Measurements from ENCODE around the gene DDX43.

Gene DDX43

DNA sequence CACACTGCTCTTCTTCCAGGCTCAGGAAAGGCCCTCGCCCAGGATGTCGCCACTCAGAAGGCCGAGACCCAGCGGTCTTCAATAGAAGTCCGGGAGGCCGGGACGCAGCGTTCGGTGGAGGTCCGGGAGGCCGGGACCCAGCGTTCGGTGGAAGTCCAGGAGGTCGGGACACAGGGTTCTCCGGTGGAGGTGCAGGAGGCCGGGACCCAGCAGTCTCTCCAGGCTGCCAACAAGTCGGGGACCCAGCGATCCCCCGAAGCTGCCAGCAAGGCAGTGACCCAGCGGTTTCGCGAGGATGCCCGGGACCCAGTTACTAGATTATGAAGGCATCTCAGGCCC is 31.1 kb upstream of the DDX43 start:
- no peak overlapping the region for H3K27ac ChIP-seq
- TF ChIP-seq, protein P1, sequence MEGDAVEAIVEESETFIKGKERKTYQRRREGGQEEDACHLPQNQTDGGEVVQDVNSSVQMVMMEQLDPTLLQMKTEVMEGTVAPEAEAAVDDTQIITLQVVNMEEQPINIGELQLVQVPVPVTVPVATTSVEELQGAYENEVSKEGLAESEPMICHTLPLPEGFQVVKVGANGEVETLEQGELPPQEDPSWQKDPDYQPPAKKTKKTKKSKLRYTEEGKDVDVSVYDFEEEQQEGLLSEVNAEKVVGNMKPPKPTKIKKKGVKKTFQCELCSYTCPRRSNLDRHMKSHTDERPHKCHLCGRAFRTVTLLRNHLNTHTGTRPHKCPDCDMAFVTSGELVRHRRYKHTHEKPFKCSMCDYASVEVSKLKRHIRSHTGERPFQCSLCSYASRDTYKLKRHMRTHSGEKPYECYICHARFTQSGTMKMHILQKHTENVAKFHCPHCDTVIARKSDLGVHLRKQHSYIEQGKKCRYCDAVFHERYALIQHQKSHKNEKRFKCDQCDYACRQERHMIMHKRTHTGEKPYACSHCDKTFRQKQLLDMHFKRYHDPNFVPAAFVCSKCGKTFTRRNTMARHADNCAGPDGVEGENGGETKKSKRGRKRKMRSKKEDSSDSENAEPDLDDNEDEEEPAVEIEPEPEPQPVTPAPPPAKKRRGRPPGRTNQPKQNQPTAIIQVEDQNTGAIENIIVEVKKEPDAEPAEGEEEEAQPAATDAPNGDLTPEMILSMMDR (conservative IDR thresholded peaks at IDR 0.05): no peak

DNA sequence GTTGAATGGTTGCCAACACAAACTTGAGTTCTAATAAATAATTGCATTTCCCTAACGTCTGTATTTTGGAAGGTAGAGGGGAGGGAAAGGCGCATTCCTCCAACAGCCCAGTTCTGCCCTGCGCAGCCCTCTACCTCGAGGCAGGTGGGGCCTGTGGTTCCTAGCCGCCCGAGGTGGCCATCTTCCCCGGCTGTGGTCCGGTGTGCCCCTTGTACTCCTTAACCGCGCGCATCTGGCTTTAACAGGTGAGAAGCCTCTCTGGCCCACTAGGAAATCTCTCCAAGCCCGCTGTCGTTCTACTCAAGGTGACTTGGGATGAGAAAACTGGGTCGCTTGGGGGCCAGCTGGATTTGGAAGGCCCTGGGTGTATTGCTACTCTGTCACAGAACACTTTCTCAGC is 30.5 kb upstream of the DDX43 start:
- TF ChIP-seq, protein P1 (conservative IDR thresholded peaks at IDR 0.05): no peak
- H3K27ac ChIP-seq: no peak overlapping the region

DNA sequence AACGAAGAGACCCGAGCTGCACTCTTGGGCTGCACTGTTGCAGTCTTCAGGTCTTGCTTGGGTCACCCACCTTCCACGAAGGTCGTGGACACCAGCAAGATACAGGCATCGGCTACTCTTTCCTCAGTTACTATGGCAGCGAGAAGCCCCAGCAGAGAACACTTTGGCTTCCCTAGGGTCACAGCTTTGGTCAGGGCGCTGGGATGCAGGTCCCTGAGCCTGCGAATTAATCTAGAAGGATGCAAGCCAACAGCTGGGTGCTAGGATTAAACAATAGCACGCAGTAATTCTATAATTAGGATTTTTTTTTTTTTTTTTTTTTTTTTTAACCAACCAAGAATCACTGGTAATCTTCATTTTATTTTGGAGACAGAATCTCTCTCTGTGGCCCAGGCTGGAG is 30.1 kb upstream of the DDX43 start:
- no peak overlapping the region for H3K27ac ChIP-seq
- TF ChIP-seq, protein P1 (conservative IDR thresholded peaks at IDR 0.05): no peak

DNA sequence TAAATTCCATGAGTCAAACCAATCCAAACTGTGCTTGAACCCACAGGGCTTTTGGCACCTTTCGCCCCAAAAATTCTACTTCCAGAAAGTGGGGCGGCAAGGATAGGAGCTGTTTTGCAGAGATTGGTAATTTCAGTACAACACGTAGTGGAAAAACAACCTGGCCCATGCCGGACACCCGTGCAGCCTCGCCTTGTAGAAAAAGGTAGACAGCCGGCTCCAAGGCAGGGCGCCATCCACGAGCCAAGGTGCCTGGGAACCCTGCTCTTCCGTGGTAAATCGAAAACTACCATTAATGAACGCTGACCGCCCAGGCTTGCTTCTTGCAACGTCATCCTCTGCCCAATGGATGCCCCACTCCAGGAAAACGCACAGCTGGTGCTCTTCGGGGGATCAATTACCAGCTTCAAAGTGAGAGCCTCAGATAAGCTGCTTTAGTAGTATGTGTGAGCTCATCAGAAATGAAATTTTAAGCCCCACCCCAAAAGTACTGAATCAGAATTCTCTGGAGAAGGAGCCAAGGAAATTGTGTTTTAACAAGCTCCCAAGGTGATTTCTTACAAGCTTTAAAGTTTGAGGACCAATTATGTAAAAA is 26.8 kb upstream of the DDX43 start:
- TF ChIP-seq, protein P1 (conservative IDR thresholded peaks at IDR 0.05): no peak
- no peak overlapping the region for H3K27ac ChIP-seq

DNA sequence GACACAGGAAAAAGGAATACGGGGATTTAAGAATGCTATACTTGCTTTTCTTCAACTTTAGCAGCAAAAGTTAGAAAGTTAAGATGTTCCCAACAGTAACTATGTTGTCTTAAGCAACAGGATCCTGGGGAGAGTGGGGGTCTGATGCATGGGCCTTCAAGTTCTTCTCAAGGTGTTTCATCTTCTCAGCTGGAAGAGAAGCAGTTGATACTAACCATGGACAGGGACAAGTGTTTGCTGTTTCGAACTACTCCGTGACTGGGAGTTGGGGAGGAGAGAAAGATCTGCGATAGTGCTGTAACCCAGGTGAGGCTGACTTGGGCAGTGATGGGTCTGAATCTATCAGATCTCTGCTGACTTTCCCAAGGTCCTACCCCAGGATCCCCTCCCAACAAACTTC is 26.0 kb upstream of the DDX43 start:
- no peak overlapping the region for H3K27ac ChIP-seq
- TF ChIP-seq, protein P1 (conservative IDR thresholded peaks at IDR 0.05): no peak

DNA sequence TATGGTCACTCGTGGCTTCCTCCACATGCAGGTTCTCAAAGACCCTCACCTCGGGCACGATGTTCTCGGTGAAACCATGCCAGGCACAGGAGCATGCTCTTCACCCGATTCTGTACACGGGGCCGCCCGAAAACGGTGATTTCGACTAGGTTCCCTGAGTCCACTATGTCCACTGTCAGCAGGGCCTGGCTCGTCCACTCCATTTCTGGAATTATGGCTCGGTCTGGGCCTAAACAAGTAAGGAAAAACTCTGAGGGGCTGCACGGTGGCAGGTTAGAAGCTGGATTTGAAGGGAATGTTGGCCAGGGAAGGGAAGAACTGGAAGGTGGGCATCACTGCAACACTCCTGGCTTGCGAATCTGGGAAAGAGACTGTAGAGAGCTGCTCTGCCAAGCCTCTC is 25.5 kb upstream of the DDX43 start:
- H3K27ac ChIP-seq: no peak overlapping the region
- TF ChIP-seq, protein P1 (conservative IDR thresholded peaks at IDR 0.05): no peak

DNA sequence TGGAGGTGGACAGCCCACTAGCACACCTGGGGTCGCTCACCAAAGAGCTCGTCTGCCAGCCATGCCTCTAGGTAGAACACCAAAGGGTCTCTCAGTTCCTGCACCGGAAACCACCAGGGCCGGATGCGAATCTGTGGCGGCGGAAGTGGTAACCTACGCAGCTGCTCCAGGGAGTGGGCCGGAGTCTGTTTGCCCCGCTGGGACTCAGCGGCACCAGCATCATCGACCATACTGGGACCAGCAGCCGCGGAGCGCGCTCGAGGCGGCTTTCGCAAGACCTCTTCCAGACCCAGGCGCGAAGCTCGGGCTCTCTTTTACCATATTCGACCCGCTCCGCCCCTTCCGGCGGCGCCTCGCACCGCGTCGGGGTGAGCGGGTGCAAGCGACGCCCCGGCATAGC is 25.1 kb upstream of the DDX43 start, which contains the start of gene OOEP:
Gene OOEP (minus strand): TSS at position 335 of the 400 bp plus-strand sequence. CDS start 105 bp downstream, at position 230.
- TF ChIP-seq, protein P1 (conservative IDR thresholded peaks at IDR 0.05): no peak
- H3K27ac ChIP-seq: no peak within 1 kb of the TSS
